ENCODE results near the gene SLC17A6. TPM values are rescaled to one million over a fixed set of nuclear protein-coding genes. Genes with fewer than 3 reads are reported as not detected.

The SLC17A6 gene
- total RNA-seq, 2 donors from 2014 or later = not detected

GRCh38 chr11:22407921-22408320 lies 69.7 kb downstream of the SLC17A6 start:
- H3K27me3 Mint-ChIP-seq (ENCODE audit: low read depth) = no peaks in the 10 kb centered on the region
- H3K27ac Mint-ChIP-seq = no peak overlapping the region
- no peaks in the 10 kb centered on the region for H3K9me3 Mint-ChIP-seq
- no peak for DNase-seq
- no peak for ATAC-seq (replicated peaks in 1 of 2)
- no peaks in the 10 kb centered on the region for H3K4me1 Mint-ChIP-seq (ENCODE audit: low read depth)
- H3K4me3 Mint-ChIP-seq = no peak overlapping the region
- no peaks in the 10 kb centered on the region for H3K36me3 Mint-ChIP-seq (ENCODE audit: insufficient read depth in 2 of 2)

DNA sequence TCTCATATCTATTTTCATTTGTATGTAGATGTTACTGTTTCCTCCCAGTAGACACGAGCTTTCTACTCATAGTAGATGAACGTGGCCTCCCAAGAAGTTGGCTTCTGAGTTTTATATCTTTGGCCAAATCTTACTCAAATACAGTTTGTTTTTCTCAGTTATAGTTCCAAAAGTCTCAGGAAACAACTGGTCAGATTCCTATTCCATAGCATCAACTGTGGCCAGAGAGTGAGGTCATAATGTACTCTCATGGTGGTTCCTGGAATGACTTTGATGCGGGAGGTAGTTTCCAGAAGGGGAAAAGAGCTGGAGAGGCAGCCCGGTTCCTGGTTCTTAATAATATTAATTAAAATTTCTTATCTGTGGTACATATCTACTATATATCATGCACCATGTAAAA lies 77.3 kb downstream of the SLC17A6 start:
- no peaks in the 10 kb centered on the region for H3K4me1 Mint-ChIP-seq (ENCODE audit: low read depth)
- H3K27ac Mint-ChIP-seq = no peak overlapping the region
- H3K9me3 Mint-ChIP-seq = no peaks in the 10 kb centered on the region
- no peak overlapping the region for H3K4me3 Mint-ChIP-seq
- H3K27me3 Mint-ChIP-seq (ENCODE audit: low read depth) = no peaks in the 10 kb centered on the region
- no peak for ATAC-seq (replicated peaks in 1 of 2)
- DNase-seq = no peak
- H3K36me3 Mint-ChIP-seq (ENCODE audit: insufficient read depth in 2 of 2) = no peaks in the 10 kb centered on the region

DNA sequence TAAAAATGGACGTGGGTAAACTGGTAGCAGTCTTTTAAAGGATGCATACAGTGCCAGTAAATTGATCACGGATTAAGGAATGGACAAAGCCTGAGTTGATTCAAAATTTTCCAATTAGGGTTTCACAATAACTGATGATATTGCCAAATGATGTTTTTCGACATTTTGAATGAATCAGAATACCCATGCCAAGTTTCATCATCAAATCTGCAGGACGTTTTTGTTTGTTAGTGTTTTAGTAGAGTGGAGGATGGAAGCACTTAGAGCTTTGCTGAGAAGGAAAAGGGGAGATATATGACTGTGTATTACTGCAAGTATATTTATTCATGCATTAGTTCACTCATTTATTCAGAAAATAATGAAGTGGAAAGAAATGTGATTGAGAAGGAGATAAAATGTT lies 78.3 kb downstream of the SLC17A6 start:
- no peaks in the 10 kb centered on the region for H3K9me3 Mint-ChIP-seq
- H3K36me3 Mint-ChIP-seq (ENCODE audit: insufficient read depth in 2 of 2) = no peaks in the 10 kb centered on the region
- H3K4me1 Mint-ChIP-seq (ENCODE audit: low read depth) = no peaks in the 10 kb centered on the region
- DNase-seq = no peak
- no peak overlapping the region for H3K4me3 Mint-ChIP-seq
- no peaks in the 10 kb centered on the region for H3K27me3 Mint-ChIP-seq (ENCODE audit: low read depth)
- no peak overlapping the region for H3K27ac Mint-ChIP-seq
- ATAC-seq (replicated peaks in 1 of 2) = no peak

DNA sequence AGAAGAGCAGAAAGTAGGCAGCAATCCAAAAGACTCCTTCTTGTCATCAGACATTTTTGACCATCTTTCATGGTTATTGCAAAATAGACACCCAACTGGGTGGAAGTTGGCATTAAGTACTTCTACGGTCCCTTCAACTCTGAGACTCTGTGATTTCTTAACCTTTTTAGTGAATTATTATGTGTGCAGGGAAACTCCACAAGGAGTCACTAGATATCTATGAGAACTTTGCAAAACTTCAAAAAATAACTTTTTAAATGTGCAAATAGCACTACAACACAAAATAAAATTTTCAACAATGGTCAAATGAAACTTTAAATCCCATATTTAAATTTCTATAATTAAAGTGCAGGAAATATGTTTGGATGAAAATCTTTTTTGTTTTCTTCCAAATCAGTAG lies 88.7 kb downstream of the SLC17A6 start:
- H3K9me3 Mint-ChIP-seq = peaks cover 0 to 3% of the 10 kb centered on the region in 2 donors
- H3K36me3 Mint-ChIP-seq (ENCODE audit: insufficient read depth in 2 of 2) = no peaks in the 10 kb centered on the region
- H3K27me3 Mint-ChIP-seq (ENCODE audit: low read depth) = peaks cover 24% of the 10 kb centered on the region
- peaks cover under 1% of the 10 kb centered on the region for H3K4me1 Mint-ChIP-seq (ENCODE audit: low read depth)
- H3K4me3 Mint-ChIP-seq = no peak overlapping the region
- DNase-seq = no peak
- no peak overlapping the region for H3K27ac Mint-ChIP-seq
- ATAC-seq (replicated peaks in 1 of 2) = no peak

Other genes with a start within 250 kb of the SLC17A6 start
- gene ANO5, start 145.3 kb upstream of the SLC17A6 start, total RNA-seq = not detected